ENCODE results near the gene ADAM11.
A peak's percentile ranks its signal among the peaks of the same experiment; 100 is the strongest.

The ADAM11 gene

DNA sequence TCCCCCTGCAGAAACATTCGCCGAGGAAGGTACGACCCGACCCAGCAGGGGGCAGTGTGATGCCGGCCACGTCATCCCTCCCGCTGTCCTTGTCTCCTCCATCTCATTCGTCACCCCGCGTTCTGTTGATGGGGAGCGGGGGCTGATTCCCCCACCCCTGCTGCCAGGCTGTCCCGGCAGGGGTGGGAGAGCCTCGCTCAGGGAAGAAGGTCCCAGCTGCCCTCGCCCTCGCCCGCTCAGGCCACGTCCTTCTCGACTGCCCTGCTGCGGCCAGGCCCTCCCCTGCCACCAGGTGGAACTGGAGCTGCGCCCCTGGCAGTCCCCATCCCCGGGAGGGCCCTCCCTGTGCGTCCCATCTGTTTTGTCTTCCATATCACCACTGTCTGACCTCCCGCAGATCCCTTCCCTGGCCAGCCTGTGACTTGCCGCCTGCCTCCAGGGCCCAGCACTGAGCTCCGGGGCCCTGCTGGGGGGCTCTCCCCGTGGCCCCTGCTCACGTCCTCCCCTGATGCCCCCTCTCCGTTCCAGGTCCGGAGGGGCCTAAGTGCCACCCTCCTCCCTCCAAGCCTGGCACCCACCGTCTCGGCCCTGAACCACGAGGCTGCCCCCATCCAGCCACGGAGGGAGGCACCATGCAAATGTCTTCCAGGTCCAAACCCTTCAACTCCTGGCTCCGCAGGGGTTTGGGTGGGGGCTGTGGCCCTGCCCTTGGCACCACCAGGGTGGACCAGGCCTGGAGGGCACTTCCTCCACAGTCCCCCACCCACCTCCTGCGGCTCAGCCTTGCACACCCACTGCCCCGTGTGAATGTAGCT lies 20.6 kb downstream of the ADAM11 start:
- TF ChIP-seq, protein P1, sequence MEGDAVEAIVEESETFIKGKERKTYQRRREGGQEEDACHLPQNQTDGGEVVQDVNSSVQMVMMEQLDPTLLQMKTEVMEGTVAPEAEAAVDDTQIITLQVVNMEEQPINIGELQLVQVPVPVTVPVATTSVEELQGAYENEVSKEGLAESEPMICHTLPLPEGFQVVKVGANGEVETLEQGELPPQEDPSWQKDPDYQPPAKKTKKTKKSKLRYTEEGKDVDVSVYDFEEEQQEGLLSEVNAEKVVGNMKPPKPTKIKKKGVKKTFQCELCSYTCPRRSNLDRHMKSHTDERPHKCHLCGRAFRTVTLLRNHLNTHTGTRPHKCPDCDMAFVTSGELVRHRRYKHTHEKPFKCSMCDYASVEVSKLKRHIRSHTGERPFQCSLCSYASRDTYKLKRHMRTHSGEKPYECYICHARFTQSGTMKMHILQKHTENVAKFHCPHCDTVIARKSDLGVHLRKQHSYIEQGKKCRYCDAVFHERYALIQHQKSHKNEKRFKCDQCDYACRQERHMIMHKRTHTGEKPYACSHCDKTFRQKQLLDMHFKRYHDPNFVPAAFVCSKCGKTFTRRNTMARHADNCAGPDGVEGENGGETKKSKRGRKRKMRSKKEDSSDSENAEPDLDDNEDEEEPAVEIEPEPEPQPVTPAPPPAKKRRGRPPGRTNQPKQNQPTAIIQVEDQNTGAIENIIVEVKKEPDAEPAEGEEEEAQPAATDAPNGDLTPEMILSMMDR (conservative IDR thresholded peaks at IDR 0.05; ENCODE audit: control insufficient read depth, insufficient read depth, low read depth, low read length): peak; percentile 71
- peak overlapping the region; percentile 42 for H3K4me3 ChIP-seq (ENCODE audit: control insufficient read depth, low read depth, low read length)
- peak; percentile 71 for DNase-seq (ENCODE audit: low read depth)

DNA sequence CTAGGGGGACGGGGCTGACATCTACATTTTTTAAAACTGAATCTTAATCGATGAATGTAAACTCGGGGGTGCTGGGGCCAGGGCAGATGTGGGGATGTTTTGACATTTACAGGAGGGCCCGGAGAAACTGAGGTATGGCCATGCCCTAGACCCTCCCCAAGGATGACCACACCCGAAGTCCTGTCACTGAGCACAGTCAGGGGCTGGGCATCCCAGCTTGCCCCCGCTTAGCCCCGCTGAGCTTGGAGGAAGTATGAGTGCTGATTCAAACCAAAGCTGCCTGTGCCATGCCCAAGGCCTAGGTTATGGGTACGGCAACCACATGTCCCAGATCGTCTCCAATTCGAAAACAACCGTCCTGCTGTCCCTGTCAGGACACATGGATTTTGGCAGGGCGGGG lies 21.4 kb downstream of the ADAM11 start:
- no peak for DNase-seq (ENCODE audit: low read depth)
- TF ChIP-seq, protein P1 (conservative IDR thresholded peaks at IDR 0.05; ENCODE audit: control insufficient read depth, insufficient read depth, low read depth, low read length): no peak
- no peak overlapping the region for H3K4me3 ChIP-seq (ENCODE audit: control insufficient read depth, low read depth, low read length)

DNA sequence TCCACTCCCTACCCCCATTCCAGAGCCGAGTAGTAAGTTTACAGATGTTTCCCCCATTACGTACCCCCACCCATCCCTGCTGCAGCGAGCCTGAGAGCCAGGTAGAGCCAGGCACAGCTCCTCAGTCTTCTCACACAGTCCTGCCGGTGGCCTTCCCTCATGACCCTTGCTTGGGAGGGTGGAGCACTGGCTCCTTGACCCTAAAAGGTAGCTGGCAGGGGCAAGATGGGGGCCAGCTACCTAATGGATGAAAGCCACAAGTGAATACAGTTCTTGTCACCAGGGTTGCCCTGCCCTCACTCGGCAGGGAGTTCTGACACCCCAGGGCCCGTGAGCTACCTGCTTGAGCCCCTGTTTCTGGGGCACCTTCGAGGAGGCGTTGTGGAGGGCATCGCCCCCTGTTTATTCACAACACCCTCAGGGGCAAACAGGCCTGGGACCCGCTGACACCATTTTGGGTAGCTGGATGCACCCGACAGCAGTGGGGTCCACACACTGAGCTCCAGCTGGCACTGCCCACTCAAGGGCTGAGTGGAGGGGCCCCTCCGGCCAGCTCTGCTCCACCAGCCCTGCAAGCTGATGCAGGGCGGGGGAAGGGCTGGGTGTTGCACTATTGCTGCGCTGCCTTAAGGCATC lies 22.2 kb downstream of the ADAM11 start:
- TF ChIP-seq, protein P1 (conservative IDR thresholded peaks at IDR 0.05; ENCODE audit: control insufficient read depth, insufficient read depth, low read depth, low read length): no peak
- no peak for DNase-seq (ENCODE audit: low read depth)
- H3K4me3 ChIP-seq (ENCODE audit: control insufficient read depth, low read depth, low read length): no peak overlapping the region

DNA sequence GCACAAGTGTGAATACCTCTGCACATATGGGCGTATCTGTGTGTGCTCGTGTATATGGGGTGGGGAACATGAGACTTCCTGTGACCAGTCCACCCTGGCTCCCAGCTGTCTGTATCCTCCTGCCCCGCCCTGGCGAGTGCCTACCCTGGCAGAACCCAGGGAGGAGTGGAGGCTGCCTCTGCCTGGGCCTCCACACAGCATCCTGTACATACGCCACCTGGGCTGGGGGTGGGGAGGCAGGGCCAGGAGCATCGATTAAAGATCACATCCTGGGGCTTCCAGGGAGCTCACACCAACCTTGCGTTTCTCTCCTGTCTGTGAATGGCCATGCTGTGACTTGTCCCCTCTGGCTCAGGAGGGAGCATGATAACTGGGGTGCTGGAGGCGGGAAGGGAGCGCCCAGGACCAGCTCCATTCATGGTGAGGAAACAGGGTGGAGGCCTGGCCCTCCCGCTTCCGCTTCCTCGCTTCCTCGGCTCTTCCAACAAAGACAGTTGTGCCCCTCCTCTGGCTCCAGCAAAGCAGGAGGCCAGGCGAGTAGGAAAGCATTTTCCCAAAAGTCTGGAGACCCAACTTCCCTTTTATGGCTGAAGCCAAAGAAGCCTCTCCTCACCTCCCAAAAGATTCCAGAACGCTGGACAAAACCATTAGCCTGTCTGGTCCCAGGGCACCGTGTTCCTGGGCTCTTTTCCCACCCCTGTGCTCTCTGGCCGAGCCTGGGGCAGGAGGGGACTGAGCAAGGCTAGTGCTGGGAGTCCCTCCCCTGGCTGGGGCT lies 22.9 kb downstream of the ADAM11 start:
- DNase-seq (ENCODE audit: low read depth): no peak
- no peak overlapping the region for H3K4me3 ChIP-seq (ENCODE audit: control insufficient read depth, low read depth, low read length)
- TF ChIP-seq, protein P1 (conservative IDR thresholded peaks at IDR 0.05; ENCODE audit: control insufficient read depth, insufficient read depth, low read depth, low read length): no peak

DNA sequence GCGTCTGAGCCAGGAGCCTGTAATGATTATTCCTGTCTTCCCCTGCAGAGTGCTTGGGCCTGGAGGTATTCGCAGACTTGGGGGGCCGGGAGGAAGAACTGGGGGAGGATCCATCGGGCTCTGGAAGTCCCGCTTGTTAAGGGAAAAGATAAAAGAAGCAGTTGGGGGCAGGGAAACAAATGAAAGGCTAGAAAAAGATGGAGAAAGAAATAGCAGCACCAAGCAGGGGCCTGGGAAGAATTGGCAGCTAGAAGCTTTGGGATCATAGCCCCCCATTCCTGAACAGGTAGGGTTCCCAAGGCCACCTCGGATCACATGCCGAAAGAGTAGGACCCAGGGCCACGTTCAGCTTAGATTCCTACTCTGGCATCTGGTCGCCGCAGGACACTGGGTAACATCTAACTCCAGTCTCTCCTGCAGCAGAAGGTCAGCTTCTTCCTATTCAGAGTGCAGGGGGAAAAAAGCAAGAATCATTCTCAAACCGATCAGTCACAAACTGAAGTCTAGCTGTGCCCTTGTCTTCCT lies 23.6 kb downstream of the ADAM11 start:
- DNase-seq (ENCODE audit: low read depth): no peak
- TF ChIP-seq, protein P1 (conservative IDR thresholded peaks at IDR 0.05; ENCODE audit: control insufficient read depth, insufficient read depth, low read depth, low read length): no peak
- no peak overlapping the region for H3K4me3 ChIP-seq (ENCODE audit: control insufficient read depth, low read depth, low read length)

DNA sequence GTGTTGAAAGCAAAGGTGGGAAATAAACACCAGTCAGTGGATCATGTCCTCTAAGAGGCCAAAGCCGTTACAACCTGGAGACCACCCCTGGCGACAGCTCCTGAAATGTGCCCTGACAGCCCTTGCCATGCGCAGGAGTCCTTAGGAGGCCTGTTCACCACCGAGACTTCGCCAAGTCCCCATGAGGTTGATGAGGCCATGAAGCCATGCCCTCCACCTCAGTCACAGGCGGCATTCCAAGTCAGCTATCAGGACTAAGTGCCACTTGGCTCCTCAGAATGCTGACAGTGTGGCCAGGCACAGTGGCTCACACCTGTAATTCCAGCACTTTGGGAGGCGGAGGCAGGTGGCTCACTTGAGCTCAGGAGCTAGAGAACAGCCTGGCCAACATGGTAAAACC lies 27.1 kb downstream of the ADAM11 start:
- no peak for DNase-seq (ENCODE audit: low read depth)
- TF ChIP-seq, protein P1 (conservative IDR thresholded peaks at IDR 0.05; ENCODE audit: control insufficient read depth, insufficient read depth, low read depth, low read length): no peak
- H3K4me3 ChIP-seq (ENCODE audit: control insufficient read depth, low read depth, low read length): no peak overlapping the region

All from fibroblast of mammary gland (primary cell).